WTC11 (cell line): ENCODE measurements around the gene FRMD8. TPM values are rescaled to one million over a fixed set of nuclear protein-coding genes. Genes with fewer than 3 reads are reported as not detected.

Source experiments
- ATAC-seq: fragments of 200-7000 bp; cut with Tn5 transposase; 2 replicates; pipeline ENCODE4 v1.10.0; 2021; ENCODE audit warnings: mild to moderate bottlenecking, moderate library complexity
- CTCF ChIA-PET: fragments of 300-600 bp; sonication (Branson Sonifier 250); formaldehyde crosslinking; loops from one replicate; lab custom pipeline; 2021; ENCODE audit warnings: antibody characterized with exemption; lab: Charles Lee
- POLR2A ChIA-PET: fragments of 350-600 bp; sonication (Branson Sonifier 250); formaldehyde crosslinking; loops from one replicate; lab custom pipeline; 2021; ENCODE audit warnings: antibody characterized with exemption; lab: Charles Lee
- DNase-seq: peaks from one replicate; pipeline ENCODE4 v3.0.0; 2021; ENCODE audit warnings: low spot score
- H3K27ac Mint-ChIP-seq: 2 replicates; pipeline ENCODE4 v1.8.0; 2021; ENCODE audit warnings: mixed read lengths
- H3K27me3 Mint-ChIP-seq: 2 replicates; pipeline ENCODE4 v1.8.0; 2021; ENCODE audit warnings: low read depth, mild to moderate bottlenecking, moderate library complexity, mixed read lengths
- H3K36me3 Mint-ChIP-seq: 2 replicates; pipeline ENCODE4 v1.8.0; 2021; ENCODE audit warnings: mixed read lengths
- H3K4me1 Mint-ChIP-seq: 2 replicates; pipeline ENCODE4 v1.8.0; 2022; ENCODE audit warnings: mixed read lengths
- H3K4me3 Mint-ChIP-seq: 2 replicates; pipeline ENCODE4 v1.8.0; 2021; ENCODE audit warnings: mild to moderate bottlenecking, moderate library complexity, mixed read lengths
- H3K9me3 Mint-ChIP-seq: 2 replicates; pipeline ENCODE4 v1.8.0; 2021; ENCODE audit warnings: mixed read lengths
- E2F4 ChIP-seq: sonication (generic); formaldehyde crosslinking; IDR thresholded peaks from 2 replicates; pipeline ENCODE4 v1.8.1; 2022; ENCODE audit warnings: low read depth, mild to moderate bottlenecking, moderate library complexity, missing genetic modification reagents, borderline replicate concordance
- FOXP1 ChIP-seq: sonication (generic); formaldehyde crosslinking; IDR thresholded peaks from 2 replicates; pipeline ENCODE4 v1.8.0; 2022; ENCODE audit warnings: missing genetic modification reagents, mild to moderate bottlenecking, moderate library complexity, borderline replicate concordance
- FOXP4 ChIP-seq: sonication (generic); formaldehyde crosslinking; IDR thresholded peaks from 2 replicates; pipeline ENCODE4 v1.8.0; 2022; ENCODE audit warnings: mild to moderate bottlenecking, missing genetic modification reagents
- GRHL2 ChIP-seq: fragments of 250-450 bp; sonication (Bioruptor Pico); IDR thresholded peaks from 2 replicates; pipeline ENCODE4 v1.8.0; 2022; ENCODE audit warnings: mild to moderate bottlenecking, moderate library complexity; ENCODE audit not compliant: insufficient replicate concordance, severe bottlenecking
- JUN ChIP-seq: sonication (generic); formaldehyde crosslinking; IDR thresholded peaks from 2 replicates; pipeline ENCODE4 v1.8.0; 2023; ENCODE audit warnings: mild to moderate bottlenecking, missing genetic modification reagents
- MXD4 ChIP-seq: fragments of 250-450 bp; sonication (Bioruptor Pico); IDR thresholded peaks from 2 replicates; pipeline ENCODE4 v1.8.0; 2021; ENCODE audit warnings: mild to moderate bottlenecking, moderate library complexity, borderline replicate concordance
- NFATC4 ChIP-seq: fragments of 250-450 bp; sonication (Bioruptor Pico); IDR thresholded peaks from 2 replicates; pipeline ENCODE4 v1.9.0; 2021; ENCODE audit warnings: mild to moderate bottlenecking
- PRDM15 ChIP-seq: sonication (generic); formaldehyde crosslinking; IDR thresholded peaks from 2 replicates; pipeline ENCODE4 v1.8.0; 2022; ENCODE audit warnings: missing genetic modification reagents
- PREB ChIP-seq: sonication (generic); formaldehyde crosslinking; IDR thresholded peaks from 2 replicates; pipeline ENCODE4 v1.8.1; 2022; ENCODE audit warnings: mild to moderate bottlenecking, missing genetic modification reagents, moderate library complexity, borderline replicate concordance
- RORB ChIP-seq: fragments of 250-450 bp; sonication (Bioruptor Pico); IDR thresholded peaks from 2 replicates; pipeline ENCODE4 v1.9.0; 2021; ENCODE audit warnings: mild to moderate bottlenecking
- SOX15 ChIP-seq: fragments of 250-450 bp; sonication (Bioruptor Pico); IDR thresholded peaks from 2 replicates; pipeline ENCODE4 v1.9.0; 2021; ENCODE audit warnings: mild to moderate bottlenecking
- USF2 ChIP-seq: sonication (generic); formaldehyde crosslinking; IDR thresholded peaks from 2 replicates; pipeline ENCODE4 v1.8.1; 2023; ENCODE audit warnings: mild to moderate bottlenecking, missing genetic modification reagents, moderate library complexity
- ZNF263 ChIP-seq: sonication (generic); formaldehyde crosslinking; IDR thresholded peaks from 2 replicates; pipeline ENCODE4 v1.8.1; 2022; ENCODE audit warnings: low read depth, mild to moderate bottlenecking, moderate library complexity, missing genetic modification reagents
- ZNF423 ChIP-seq: fragments of 250-450 bp; sonication (Bioruptor Pico); IDR thresholded peaks from 2 replicates; pipeline ENCODE4 v2.1.2; 2022; ENCODE audit warnings: mild to moderate bottlenecking, moderate library complexity
- total RNA-seq: library from RNA; stranded (reverse); gene quantifications from 3 replicates; pipeline ENCODE4 v1.2.3, GENCODE V29; 2021
- TF ChIP-seq, protein P1 (sequence below): sonication (generic); formaldehyde crosslinking; IDR thresholded peaks from 2 replicates; pipeline ENCODE4 v1.8.1; 2022; ENCODE audit warnings: mild to moderate bottlenecking, moderate library complexity, missing genetic modification reagents
- TF ChIP-seq, protein P2 (sequence below): fragments of 250-450 bp; sonication (Bioruptor Pico); IDR thresholded peaks from 2 replicates; pipeline ENCODE4 v1.9.0; 2021; ENCODE audit warnings: mild to moderate bottlenecking

FRMD8 gene
- total RNA-seq, 1 experiment from 2014 or later, result 23.7 TPM

DNA sequence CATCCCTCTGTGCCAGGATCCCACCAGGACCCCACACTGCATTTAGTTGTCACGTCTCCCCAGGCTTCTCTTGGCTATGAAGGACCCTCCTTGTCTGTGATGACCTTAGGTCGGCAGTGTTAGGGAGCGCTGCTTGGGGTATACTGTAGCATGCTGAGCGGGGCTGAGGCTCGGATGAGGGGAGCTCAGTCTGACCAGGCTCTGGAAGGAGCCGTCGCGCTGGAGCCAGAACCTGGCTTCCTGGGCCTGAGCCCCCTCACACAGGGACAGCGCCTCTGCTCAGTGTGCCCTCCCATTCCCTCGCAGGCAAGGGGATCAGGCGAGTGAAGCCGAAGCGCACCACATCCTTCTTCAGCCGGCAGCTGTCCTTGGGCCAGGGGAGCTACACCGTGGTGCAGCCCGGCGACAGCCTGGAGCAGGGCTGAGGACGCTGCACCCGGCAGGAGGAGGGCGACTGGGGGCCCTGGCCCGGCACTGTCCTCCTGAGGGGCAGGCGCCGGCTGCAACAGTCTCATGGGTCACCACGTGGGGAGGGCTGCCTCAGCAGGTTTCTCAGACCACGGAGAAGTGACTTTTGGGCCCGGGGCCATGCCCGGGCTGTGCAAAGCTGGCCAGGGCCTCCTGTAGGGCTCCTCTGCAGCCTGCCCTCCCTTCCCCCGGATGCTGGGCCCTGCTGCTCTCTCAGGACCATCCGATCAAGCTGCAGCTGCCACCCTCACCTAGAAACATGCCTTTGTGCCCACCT, 24.7 kb downstream of the FRMD8 start:
- ATAC-seq, result no peak
- H3K27me3 Mint-ChIP-seq, result no peaks in the 10 kb centered on the region
- DNase-seq, result peak; percentile 10
- H3K27ac Mint-ChIP-seq, result no peak overlapping the region
- H3K4me1 Mint-ChIP-seq, result peaks cover 7% of the 10 kb centered on the region
- peaks cover 15% of the 10 kb centered on the region for H3K36me3 Mint-ChIP-seq
- H3K4me3 Mint-ChIP-seq, result no peak overlapping the region
- ChIA-PET POLR2A (interaction anchor here (0.6 kb wide), 1 partner anchor 84 kb away, joined by 3 read pairs; no protein-coding TSS in a partner anchor), CTCF (interaction anchor here (0.5 to 1.0 kb wide), 3 partner anchors 29 to 97 kb away, joined by 3 to 4 read pairs (median 3); no protein-coding TSS in a partner anchor)
- TF ChIP-seq PRDM15 (CRISPR knock-in tag) (no peak), NFATC4 (CRISPR knock-in tag) (no peak), PREB (no peak), MXD4 (no peak), JUN (no peak), RORB (CRISPR knock-in tag) (no peak), ZNF423 (CRISPR knock-in tag) (no peak), E2F4 (CRISPR knock-in tag) (no peak), FOXP1 (no peak), GRHL2 (no peak), SOX15 (no peak), USF2 (CRISPR knock-in tag) (no peak)
- TF ChIP-seq, protein P1, sequence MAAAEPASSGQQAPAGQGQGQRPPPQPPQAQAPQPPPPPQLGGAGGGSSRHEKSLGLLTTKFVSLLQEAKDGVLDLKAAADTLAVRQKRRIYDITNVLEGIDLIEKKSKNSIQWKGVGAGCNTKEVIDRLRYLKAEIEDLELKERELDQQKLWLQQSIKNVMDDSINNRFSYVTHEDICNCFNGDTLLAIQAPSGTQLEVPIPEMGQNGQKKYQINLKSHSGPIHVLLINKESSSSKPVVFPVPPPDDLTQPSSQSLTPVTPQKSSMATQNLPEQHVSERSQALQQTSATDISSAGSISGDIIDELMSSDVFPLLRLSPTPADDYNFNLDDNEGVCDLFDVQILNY (CRISPR knock-in tag), result no peak
- no peaks in the 10 kb centered on the region for H3K9me3 Mint-ChIP-seq

- peak; percentile 5 for DNase-seq
- CTCF ChIA-PET, result no interaction called here
- no peak overlapping the region for H3K27ac Mint-ChIP-seq
Observed at GRCh38 chr11:65411681-65412070, 25.2 kb downstream of the FRMD8 start.

More at GRCh38 chr11:65411681-65412070, 25.2 kb downstream of the FRMD8 start:
- H3K9me3 Mint-ChIP-seq, result no peaks in the 10 kb centered on the region
- TF ChIP-seq ZNF263 (CRISPR knock-in tag) (peak; percentile 47; the same call in 1 of the 2 replicates), FOXP4 (CRISPR knock-in tag) (no peak)
- TF ChIP-seq, protein P2, sequence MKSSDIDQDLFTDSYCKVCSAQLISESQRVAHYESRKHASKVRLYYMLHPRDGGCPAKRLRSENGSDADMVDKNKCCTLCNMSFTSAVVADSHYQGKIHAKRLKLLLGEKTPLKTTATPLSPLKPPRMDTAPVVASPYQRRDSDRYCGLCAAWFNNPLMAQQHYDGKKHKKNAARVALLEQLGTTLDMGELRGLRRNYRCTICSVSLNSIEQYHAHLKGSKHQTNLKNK (CRISPR knock-in tag), result no peak
- H3K4me3 Mint-ChIP-seq, result no peak overlapping the region
- H3K27me3 Mint-ChIP-seq, result no peaks in the 10 kb centered on the region
- ATAC-seq, result no peak
- peaks cover 12% of the 10 kb centered on the region for H3K4me1 Mint-ChIP-seq
- POLR2A ChIA-PET, result interaction anchor here (0.6 kb wide), 1 partner anchor 84 kb away, joined by 3 read pairs; no protein-coding TSS in a partner anchor
- peaks cover 15% of the 10 kb centered on the region for H3K36me3 Mint-ChIP-seq
